Endodermal cell (in vitro differentiated cells): ENCODE measurements around the gene ADAM15. TPM values are rescaled to one million over a fixed set of nuclear protein-coding genes. Genes with fewer than 3 reads are reported as not detected.

Experiments used
- DNase-seq: peaks from one replicate; pipeline ENCODE4 v3.0.0-alpha.2; 2017
- H3K27ac ChIP-seq: 2 replicates; pipeline ENCODE4 v1.5.1; 2013; ENCODE audit warnings: mild to moderate bottlenecking, low read depth, low read length, moderate library complexity
- H3K27me3 ChIP-seq: 2 replicates; pipeline ENCODE4 v1.6.1; 2013; ENCODE audit warnings: mild to moderate bottlenecking, low read length, moderate library complexity; ENCODE audit not compliant: insufficient read depth, control insufficient read depth, poor library complexity, severe bottlenecking
- H3K36me3 ChIP-seq: 2 replicates; pipeline ENCODE4 v1.7.0; 2013; ENCODE audit warnings: mild to moderate bottlenecking, low read length, moderate library complexity; ENCODE audit not compliant: control insufficient read depth, insufficient read depth
- H3K4me1 ChIP-seq: one replicate; pipeline ENCODE4 v1.7.0; 2013; ENCODE audit warnings: low read length; ENCODE audit not compliant: control insufficient read depth, insufficient read depth
- H3K4me3 ChIP-seq: 2 replicates; pipeline ENCODE4 v1.5.1; 2013; ENCODE audit warnings: mild to moderate bottlenecking, low read length, moderate library complexity
- H3K9ac ChIP-seq: 2 replicates; pipeline ENCODE4 v1.6.1; 2013; ENCODE audit warnings: mild to moderate bottlenecking, low read length, moderate library complexity; ENCODE audit not compliant: poor library complexity, severe bottlenecking; ENCODE audit errors: extremely low read depth
- H3K9me3 ChIP-seq: 2 replicates; pipeline ENCODE4 v1.6.1; 2013; ENCODE audit warnings: mild to moderate bottlenecking, low read length, moderate library complexity; ENCODE audit not compliant: control insufficient read depth
- H3K27ac Mint-ChIP-seq: 2 replicates; pipeline ENCODE4 v1.8.0; 2020; ENCODE audit warnings: mixed read lengths
- H3K27me3 Mint-ChIP-seq: 2 replicates; pipeline ENCODE4 v1.8.0; 2021; ENCODE audit warnings: mild to moderate bottlenecking, mixed read lengths; ENCODE audit not compliant: insufficient read depth
- H3K36me3 Mint-ChIP-seq: 2 replicates; pipeline ENCODE4 v1.8.0; 2020; ENCODE audit warnings: low read depth, mixed read lengths
- H3K4me1 Mint-ChIP-seq: 2 replicates; pipeline ENCODE4 v1.8.0; 2020; ENCODE audit warnings: mixed read lengths
- H3K4me3 Mint-ChIP-seq: 2 replicates; pipeline ENCODE4 v1.8.0; 2020; ENCODE audit warnings: mild to moderate bottlenecking, moderate library complexity, mixed read lengths
- H3K9me3 Mint-ChIP-seq: 2 replicates; pipeline ENCODE4 v1.8.0; 2020; ENCODE audit warnings: mild to moderate bottlenecking, mixed read lengths
- WGBS, 2 experiments: methylation state at CpG; one replicate each; pipeline versions ENCODE4 v1.1.5 to v1.1.7; 2013; ENCODE audit warnings: missing lambda C conversion rate in 2 of 2, mixed read lengths in 1 of 2; ENCODE audit not compliant: insufficient coverage in 1 of 2, insufficient read length in 1 of 2; 5-methylcytosine and 5-hydroxymethylcytosine counted together
- total RNA-seq, 2 donors: library from RNA; stranded (reverse); fragmentation: NEBNext Ultra II Directional in 1 of 2; extraction: Animal tissue kit (Norgen Biotek cat#: 25700) in 1 of 2; gene quantifications; 2 replicates in 1 of 2; 3 replicates in 1 of 2; pipeline ENCODE4 v1.2.1, GENCODE V29; 2021
- TF ChIP-seq, protein P1 (sequence below): fragments of 200-600 bp; sonication (generic); conservative IDR thresholded peaks from 2 replicates; pipeline ENCODE4 v1.5.0; 2021; ENCODE audit warnings: antibody characterized with exemption, mild to moderate bottlenecking

ADAM15 gene
- total RNA-seq, 2 donors from 2014 or later: 13.4 to 16.5 TPM

DNA sequence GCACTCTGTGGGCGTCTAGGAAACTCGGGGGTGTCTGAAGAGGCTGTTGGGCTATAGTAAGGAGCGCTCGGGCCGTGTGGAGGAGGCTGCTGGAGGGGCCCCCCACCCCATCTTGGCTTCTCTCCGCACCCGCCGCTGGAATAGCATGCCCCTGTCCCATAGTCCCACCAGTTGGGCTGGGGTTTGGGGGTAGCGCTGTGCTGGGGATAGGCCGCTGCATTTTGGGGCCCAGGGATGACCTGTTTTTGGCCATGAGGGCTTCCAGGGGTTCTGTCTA lies 28.0 kb downstream of the ADAM15 start:
- Histone ChIP-seq H3K9me3 (no peaks in the 10 kb centered on the region), H3K27ac (no peak overlapping the region), H3K9ac (no peak overlapping the region), H3K27me3 (peaks cover 54% of the 10 kb centered on the region), H3K4me1 (no peaks in the 10 kb centered on the region), H3K36me3 (no peaks in the 10 kb centered on the region), H3K4me3 (peak overlapping the region; percentile 68)
- Mint-ChIP-seq H3K27me3 (peaks cover 84% of the 10 kb centered on the region), H3K27ac (no peak overlapping the region), H3K4me1 (peaks cover 25% of the 10 kb centered on the region), H3K36me3 (no peaks in the 10 kb centered on the region), H3K9me3 (no peaks in the 10 kb centered on the region), H3K4me3 (peak overlapping the region; percentile 57)
- no peak for DNase-seq
- TF ChIP-seq, protein P1, sequence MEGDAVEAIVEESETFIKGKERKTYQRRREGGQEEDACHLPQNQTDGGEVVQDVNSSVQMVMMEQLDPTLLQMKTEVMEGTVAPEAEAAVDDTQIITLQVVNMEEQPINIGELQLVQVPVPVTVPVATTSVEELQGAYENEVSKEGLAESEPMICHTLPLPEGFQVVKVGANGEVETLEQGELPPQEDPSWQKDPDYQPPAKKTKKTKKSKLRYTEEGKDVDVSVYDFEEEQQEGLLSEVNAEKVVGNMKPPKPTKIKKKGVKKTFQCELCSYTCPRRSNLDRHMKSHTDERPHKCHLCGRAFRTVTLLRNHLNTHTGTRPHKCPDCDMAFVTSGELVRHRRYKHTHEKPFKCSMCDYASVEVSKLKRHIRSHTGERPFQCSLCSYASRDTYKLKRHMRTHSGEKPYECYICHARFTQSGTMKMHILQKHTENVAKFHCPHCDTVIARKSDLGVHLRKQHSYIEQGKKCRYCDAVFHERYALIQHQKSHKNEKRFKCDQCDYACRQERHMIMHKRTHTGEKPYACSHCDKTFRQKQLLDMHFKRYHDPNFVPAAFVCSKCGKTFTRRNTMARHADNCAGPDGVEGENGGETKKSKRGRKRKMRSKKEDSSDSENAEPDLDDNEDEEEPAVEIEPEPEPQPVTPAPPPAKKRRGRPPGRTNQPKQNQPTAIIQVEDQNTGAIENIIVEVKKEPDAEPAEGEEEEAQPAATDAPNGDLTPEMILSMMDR: no peak
- 0 to 13% methylated on average over 6 to 10 of the region's 10 CpGs for WGBS, 2 experiments

DNA sequence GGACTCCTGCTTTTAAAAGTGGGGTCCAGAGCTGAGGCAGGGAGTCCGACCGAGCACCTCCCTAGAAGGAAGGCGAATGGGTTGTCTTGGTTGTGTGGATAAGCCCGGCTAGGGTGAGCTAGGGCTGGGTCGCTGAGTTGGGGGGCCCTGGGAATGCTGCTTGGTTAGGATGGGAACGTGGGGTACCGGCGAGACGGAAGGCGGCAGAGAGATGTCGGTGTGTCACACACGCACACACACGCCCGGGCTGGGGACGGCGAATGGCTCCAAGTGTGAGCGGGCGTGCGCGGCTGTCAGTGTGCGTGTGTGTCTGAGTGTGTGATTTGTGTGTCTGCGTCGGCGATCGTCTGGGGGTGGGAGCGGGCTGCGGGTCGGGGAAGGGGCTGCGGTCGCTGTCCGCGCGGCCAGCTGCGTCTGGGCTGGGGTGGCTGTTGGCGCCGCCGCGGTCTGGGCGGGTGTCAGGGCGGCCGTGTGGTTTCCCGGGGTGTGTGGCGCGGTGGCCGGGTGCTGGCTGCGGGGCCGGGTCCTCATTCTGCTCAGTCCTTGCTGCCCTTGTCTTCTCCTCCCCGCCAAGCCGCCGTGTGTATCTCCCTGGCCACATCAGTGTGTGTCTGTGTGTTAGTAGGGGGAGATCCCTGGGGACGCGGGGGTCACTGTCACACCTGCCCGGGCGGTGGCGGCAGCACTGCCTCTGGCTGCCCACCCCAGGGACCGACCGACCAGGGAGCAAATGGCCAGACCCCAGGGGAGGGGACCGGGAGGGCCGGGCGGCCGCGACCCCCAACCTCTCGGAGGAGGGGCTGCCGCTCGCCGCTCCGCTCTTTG lies 28.6 kb downstream of the ADAM15 start:
- Histone ChIP-seq H3K27me3 (peaks cover 58% of the 10 kb centered on the region), H3K36me3 (no peaks in the 10 kb centered on the region), H3K9ac (no peak overlapping the region), H3K9me3 (no peaks in the 10 kb centered on the region), H3K4me3 (peak overlapping the region; percentile 68), H3K27ac (no peak overlapping the region), H3K4me1 (no peaks in the 10 kb centered on the region)
- WGBS, 2 experiments: 1 to 2% methylated on average over 20 to 67 of the region's 67 CpGs
- Mint-ChIP-seq H3K27me3 (peaks cover 84% of the 10 kb centered on the region), H3K27ac (peak overlapping the region; percentile 55), H3K9me3 (no peaks in the 10 kb centered on the region), H3K36me3 (no peaks in the 10 kb centered on the region), H3K4me1 (peaks cover 28% of the 10 kb centered on the region), H3K4me3 (peak overlapping the region; percentile 57)
- DNase-seq: peak; percentile 74
- TF ChIP-seq, protein P1: no peak

DNA sequence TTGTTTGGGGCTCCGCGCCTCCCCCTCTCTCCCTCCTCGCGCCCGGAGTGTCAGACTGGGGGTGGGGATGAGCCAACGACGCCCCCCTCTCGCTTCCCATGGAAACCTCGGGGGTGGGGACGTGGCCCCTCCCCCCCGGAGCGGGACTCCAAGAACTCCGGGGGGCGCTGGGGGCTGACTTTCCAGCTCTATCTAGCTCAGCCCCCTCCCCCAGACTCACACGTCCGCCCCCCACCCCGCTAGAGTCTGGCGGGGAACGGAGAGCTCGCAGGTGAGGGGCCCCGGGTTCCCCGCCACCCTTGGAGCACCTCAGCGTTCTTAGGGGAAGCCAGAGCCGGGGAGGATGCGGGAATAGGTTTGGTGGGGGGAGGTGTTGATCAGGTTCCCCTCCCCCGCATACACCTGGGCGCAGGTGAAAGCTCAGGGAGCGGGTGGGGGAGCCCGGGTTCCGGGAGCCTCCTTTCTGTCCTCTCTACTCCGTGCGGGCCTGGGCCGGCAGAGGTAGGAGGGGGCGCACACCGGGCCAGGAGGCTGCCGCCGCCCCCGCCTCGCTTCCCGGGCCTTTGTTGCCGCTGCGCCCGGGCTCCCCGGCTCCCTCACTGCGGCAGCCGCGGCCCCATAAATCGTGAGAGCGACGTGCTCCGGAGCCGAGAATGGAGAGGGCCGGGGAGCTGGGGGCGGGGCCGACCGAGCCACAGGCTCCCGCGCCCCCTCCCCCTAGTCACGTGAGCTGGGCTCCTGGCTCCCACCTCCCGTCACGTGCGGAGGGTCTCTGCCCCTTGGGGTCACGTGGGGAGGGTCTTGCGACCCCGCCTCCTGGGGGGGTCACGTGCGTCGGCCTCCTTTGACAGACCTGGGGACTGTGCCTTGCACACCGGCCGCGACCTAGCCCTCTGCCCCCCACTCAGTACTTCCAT lies 29.5 kb downstream of the ADAM15 start:
- Mint-ChIP-seq H3K4me3 (peak overlapping the region; percentile 57), H3K4me1 (peaks cover 31% of the 10 kb centered on the region), H3K27ac (no peak overlapping the region), H3K36me3 (no peaks in the 10 kb centered on the region), H3K27me3 (peaks cover 77% of the 10 kb centered on the region), H3K9me3 (no peaks in the 10 kb centered on the region)
- H3K4me1 ChIP-seq: no peaks in the 10 kb centered on the region
- H3K4me3 ChIP-seq: peak overlapping the region; percentile 68
- TF ChIP-seq, protein P1: no peak
- DNase-seq: peak; percentile 93
- no peaks in the 10 kb centered on the region for H3K36me3 ChIP-seq
- 0 to 1% methylated on average over 20 to 71 of the region's 71 CpGs for WGBS, 2 experiments
- H3K9me3 ChIP-seq: no peaks in the 10 kb centered on the region
- peak overlapping the region; percentile 52 for H3K27ac ChIP-seq
- peaks cover 58% of the 10 kb centered on the region for H3K27me3 ChIP-seq
- no peak overlapping the region for H3K9ac ChIP-seq
